HG03139 (cell line): ENCODE results near the gene DELE1.

Experiments
- ATAC-seq: cut with Tn5 transposase; IDR thresholded peaks from one replicate; pipeline ENCODE4 v1.9.1; 2021; ENCODE audit not compliant: unreplicated experiment

DELE1 gene

GRCh38 chr5:141952020-141952419, 28.3 kb downstream of the DELE1 start:
- ATAC-seq, result no peak

DNA sequence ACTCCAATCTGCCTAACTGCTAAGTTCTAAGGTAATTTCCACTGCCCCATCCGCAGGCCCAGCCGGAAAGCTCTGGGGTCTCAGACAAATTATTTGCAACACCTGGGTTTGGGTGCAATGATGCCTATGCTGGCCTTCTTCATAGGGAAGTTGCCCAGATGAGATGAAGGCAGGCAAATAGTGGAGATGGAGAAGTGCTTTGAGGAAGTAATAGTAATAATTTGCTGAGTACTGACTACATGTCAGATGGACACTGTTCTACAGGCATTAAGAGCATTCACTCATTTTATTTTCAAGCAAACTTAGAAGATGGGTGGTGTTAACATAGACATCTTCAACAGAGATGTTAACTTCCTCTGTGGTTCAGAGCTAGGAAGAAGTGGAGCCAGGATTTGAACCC, 30.5 kb downstream of the DELE1 start:
- ATAC-seq, result no peak

GRCh38 chr5:141957367-141957996, 33.8 kb downstream of the DELE1 start:
- no peak for ATAC-seq

GRCh38 chr5:141958113-141958512, 34.4 kb downstream of the DELE1 start, which contains the start of gene PCDH12:
TSS of gene PCDH12 (minus strand) at chr5:141958202. CDS start at chr5:141957851, 351 bp downstream.
- no peak for ATAC-seq

- no peak for ATAC-seq
Measured at GRCh38 chr5:141958546-141959172, 35.0 kb downstream of the DELE1 start.

GRCh38 chr5:141960018-141960417, 36.3 kb downstream of the DELE1 start:
- no peak for ATAC-seq

DNA sequence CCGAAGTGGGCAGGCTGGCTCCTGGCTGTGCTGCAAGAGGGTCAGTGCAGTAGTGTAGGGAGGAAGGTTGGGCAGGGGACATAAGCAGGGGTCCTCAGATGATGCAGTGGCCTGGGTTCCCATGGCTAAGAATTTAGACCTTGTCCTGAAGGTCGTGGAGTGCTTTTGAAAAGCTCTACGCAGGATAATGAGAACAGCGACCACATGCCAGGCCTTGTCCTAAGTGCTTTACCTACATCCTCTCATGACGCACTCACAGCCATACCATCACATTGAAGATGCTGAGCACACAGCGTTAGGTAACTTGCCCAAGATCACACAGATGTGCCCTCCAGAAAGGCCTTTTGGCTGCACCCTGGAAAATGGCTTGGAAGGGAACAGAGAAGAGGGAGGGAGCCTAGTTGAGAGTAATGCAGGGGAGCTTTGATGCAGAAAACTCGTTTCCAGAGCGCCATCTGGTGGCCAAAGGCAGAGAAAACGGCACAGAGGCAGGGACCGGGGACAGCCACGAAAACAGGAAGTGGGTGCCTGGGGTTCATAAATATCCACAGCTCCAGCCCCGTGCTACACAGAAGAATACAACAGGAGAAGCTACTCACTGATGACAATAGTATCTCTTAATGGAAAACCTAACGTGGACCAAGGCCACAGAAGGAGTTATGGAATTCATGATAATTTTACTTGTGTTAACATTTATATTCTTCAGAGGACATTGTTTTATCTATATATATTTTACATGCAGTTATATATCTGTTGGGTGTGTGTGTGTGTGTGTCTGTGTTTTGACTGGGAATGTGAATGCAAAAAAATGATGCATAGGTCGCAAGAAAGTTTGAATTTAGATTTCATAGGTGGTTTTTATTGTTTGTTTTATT, 37.0 kb downstream of the DELE1 start:
- peak; percentile 91 for ATAC-seq

GRCh38 chr5:141961466-141961865, 37.8 kb downstream of the DELE1 start:
- no peak for ATAC-seq

DNA sequence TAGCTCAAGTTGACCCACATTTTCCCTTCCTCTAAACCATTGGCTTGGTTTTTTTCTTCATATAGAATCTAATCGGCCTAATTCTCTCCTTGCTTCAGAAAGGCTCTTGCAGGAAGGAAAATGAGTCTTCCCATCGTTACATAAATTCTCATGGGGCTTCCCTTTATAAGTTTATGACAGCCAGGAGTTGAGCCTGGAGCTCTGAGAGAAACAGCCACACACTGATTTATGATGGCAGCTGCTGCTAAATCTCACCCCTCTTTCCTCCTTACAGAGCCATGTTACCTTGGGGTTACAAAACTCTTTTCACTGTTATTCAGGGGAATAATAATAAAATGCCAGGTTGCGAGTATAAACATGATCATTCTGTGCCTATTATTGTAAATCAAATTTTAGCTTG, 40.0 kb downstream of the DELE1 start:
- no peak for ATAC-seq

- ATAC-seq, result no peak
Measured at GRCh38 chr5:141965071-141965470, 41.4 kb downstream of the DELE1 start.

DNA sequence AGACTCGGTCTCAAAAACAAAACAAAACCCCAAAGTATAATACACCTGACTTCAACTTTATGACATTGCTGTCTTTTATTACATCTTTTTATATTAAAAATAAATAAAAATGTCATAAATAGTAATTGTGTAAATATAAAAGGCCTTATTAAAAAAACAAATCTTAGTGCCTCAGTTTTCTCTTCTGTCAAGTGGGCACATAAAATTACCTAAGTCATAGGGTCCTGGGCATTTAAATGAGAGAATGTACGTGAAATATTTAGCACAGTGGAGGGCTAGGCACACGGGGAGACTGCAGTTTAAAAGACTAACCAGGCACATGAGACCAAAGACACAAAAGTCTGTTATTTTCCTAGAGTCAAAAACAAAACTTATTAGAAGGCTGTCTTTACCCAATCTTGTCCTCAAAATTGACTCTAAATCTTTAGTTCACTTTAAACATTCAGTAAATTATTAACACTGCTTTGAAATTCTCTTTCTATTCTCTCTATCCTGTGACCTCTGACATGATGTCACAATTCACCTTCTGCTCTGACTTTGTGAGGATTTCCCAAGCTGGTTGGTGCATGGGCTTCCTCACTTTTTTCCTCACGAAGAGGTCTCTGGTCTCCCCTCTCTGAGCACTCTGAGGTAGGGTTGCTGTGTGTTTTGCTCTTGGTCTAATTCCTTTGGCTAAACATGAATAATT, 42.7 kb downstream of the DELE1 start:
- ATAC-seq, result no peak

DNA sequence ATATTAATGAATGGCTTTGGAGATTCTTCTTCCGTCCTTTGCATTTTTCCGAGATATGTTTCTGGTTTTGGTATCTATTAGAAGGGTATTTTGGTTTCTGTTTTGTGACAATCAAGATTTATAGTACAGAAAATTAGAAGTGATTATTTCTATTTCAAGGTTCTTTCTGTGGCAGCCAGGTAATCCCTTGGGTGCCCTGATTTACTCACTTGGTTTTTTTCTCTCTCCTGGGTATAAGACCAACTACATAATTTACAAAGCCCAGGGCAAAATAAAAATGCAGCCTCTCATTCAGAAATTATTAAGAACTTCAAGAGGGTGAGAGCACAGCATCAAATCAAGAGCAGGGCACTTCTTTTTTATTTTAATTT, 43.3 kb downstream of the DELE1 start:
- no peak for ATAC-seq

- peak; percentile 94 for ATAC-seq
Measured at GRCh38 chr5:141968914-141969608, 45.4 kb downstream of the DELE1 start, which contains the start of gene RNF14. TSS of gene RNF14 (plus strand) at chr5:141969105. CDS start at chr5:141973589, 4,484 bp downstream.

DNA sequence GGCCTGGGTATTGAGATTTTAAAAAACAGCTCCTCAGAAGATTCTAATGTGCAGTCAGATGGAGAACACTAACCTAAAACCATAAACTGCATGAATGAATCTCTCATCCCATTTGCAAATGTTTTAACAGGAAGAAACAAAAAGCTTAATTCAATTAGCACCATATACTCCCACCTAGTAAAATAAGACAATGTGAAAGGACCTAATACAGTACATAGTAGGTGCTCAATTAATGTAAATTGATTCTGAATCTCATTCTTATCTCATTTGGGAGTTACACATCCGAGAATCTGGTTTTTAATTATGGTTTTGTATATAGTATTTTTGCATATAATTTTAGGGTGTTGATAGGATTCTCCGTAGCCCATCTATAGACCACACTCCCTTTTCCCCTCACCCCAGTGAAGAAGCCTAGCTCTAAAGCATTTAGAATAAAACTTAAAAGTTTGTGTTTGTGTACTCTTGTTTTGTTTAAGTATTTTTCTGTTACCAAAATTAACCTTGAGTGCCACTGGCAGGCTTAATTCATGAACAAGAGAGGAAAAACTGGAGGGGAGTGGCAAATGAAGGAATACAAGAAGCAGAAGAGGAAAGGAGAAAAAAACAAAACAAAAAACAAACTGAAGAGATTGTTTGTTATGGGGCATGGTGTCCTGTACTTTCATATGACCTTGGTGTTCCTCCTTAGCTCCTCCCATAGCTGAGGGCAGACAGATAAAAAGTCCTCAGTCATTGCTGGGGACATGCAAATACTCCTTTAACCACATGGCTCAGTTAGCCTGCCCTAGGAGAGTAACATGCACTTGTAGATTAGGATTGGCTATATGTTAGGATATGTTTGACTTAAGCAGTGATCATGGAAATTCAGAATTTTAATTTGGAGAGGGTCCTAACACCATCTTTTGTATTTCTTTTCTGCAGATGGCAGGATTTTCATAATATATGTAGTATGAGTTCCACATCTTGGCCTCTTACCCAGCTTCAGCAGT, 46.4 kb downstream of the DELE1 start:
- ATAC-seq, result peak; percentile 47

GRCh38 chr5:141973871-141974595, 50.4 kb downstream of the DELE1 start:
- no peak for ATAC-seq

- ATAC-seq, result no peak
Measured at GRCh38 chr5:141976176-141976575, 52.5 kb downstream of the DELE1 start.

DNA sequence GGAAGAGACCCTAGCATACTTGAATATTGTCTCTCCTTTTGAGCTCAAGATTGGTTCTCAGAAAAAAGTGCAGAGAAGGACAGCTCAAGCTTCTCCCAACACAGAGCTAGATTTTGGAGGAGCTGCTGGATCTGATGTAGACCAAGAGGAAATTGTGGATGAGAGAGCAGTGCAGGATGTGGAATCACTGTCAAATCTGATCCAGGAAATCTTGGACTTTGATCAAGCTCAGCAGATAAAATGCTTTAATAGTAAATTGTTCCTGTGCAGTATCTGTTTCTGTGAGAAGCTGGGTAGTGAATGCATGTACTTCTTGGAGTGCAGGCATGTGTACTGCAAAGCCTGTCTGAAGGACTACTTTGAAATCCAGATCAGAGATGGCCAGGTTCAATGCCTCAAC, 54.7 kb downstream of the DELE1 start:
- no peak for ATAC-seq

DNA sequence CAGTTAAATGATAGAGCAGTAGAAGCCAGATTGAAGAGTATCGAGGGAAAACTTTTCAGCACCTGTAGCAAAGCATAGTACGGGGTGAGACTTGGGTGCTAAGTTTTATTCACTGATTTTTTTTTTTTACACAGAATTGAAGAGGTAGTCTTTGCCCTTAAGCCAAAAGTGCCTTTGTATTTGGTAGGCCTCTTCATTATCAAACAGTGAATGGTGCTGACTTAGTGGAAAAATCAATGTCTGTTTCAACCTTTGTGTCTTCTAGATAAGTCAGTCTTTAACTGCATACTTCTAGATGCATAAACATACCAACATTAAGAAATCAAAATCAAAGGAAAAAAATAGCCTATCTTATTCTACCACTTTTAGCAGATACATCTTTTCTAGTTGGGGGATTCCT, 59.0 kb downstream of the DELE1 start:
- ATAC-seq, result no peak

DNA sequence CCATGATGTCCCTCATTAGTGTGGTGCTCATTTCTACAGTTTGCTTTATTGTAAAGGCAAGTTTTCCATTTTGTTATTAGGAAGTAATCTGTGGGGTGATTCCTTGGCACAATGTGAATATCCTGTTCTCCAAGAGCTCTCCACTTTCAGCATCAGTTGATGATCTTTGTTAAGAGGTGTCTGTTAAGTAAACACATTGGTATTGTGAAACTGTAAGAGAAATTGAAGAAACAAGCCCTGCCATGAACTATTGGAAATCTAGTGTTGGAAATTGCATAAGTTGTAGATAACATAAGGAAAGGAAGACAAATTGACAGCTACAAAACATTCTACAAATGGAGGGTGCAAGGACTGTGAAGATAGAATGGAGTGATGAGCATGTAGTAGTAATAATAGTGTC, 62.4 kb downstream of the DELE1 start:
- ATAC-seq, result no peak
